NOMO-1 (cell line): ENCODE measurements around the gene NEK1.
A peak's percentile ranks its signal among the peaks of the same experiment; 100 is the strongest.
"Not testable (repeated sequence)": the region's sequence is repeated elsewhere in the genome, so short reads cannot be mapped to it uniquely, and the experiment has no call there.

Experiments
- DNase-seq, 2 experiments: peaks; one replicate each; lab custom pipeline; 2025; ENCODE audit not compliant: unreplicated experiment in 2 of 2; lab: John Stamatoyannopoulos, UW

The NEK1 gene

GRCh38 chr4:169523796-169524195, 88.6 kb downstream of the NEK1 start:
- no peak for DNase-seq

GRCh38 chr4:169510617-169511016, 101.8 kb downstream of the NEK1 start:
- no peak for DNase-seq

GRCh38 chr4:169506903-169507302, 105.5 kb downstream of the NEK1 start:
- no peak for DNase-seq

GRCh38 chr4:169499907-169500306, 112.5 kb downstream of the NEK1 start:
- not testable (repeated sequence) for DNase-seq

- not testable (repeated sequence) for DNase-seq
These were observed 118.1 kb downstream of the NEK1 start for GRCh38 chr4:169494234-169494633.

GRCh38 chr4:169493164-169493524, 119.2 kb downstream of the NEK1 start:
- no peak for DNase-seq

GRCh38 chr4:169492436-169493163, 119.8 kb downstream of the NEK1 start:
- DNase-seq: peak; percentile 12 to 17

- DNase-seq: no peak
These were observed 121.2 kb downstream of the NEK1 start for GRCh38 chr4:169491211-169491610.

GRCh38 chr4:169489306-169489705, 123.1 kb downstream of the NEK1 start:
- DNase-seq: no peak

GRCh38 chr4:169485791-169486742, 126.3 kb downstream of the NEK1 start:
- DNase-seq: peak; percentile 0 to 40

- DNase-seq: no peak
These were observed 127.3 kb downstream of the NEK1 start for GRCh38 chr4:169485086-169485485.

GRCh38 chr4:169484485-169484884, 127.9 kb downstream of the NEK1 start:
- DNase-seq: no peak

GRCh38 chr4:169464080-169464479, 148.3 kb downstream of the NEK1 start:
- DNase-seq: no peak

GRCh38 chr4:169460081-169460480, 152.3 kb downstream of the NEK1 start:
- DNase-seq: no peak

GRCh38 chr4:169458575-169458974, 153.8 kb downstream of the NEK1 start:
- DNase-seq: no peak

- not testable (repeated sequence) for DNase-seq
These were observed 159.7 kb downstream of the NEK1 start for GRCh38 chr4:169452644-169453043.

GRCh38 chr4:169448935-169449334, 163.4 kb downstream of the NEK1 start:
- not testable (repeated sequence) for DNase-seq

- no peak for DNase-seq
These were observed 165.6 kb downstream of the NEK1 start for GRCh38 chr4:169446824-169447223.

GRCh38 chr4:169443748-169444147, 168.6 kb downstream of the NEK1 start:
- DNase-seq: no peak

GRCh38 chr4:169440446-169440845, 171.9 kb downstream of the NEK1 start:
- DNase-seq: no peak

GRCh38 chr4:169439244-169439643, 173.1 kb downstream of the NEK1 start:
- DNase-seq: no peak

- DNase-seq: no peak
These were observed 174.3 kb downstream of the NEK1 start for GRCh38 chr4:169438057-169438480.
